Lower leg skin (tissue), 3 donors: Measurements from ENCODE around the gene CCDC88B.
"Not testable (repeated sequence)": the region's sequence is repeated elsewhere in the genome, so short reads cannot be mapped to it uniquely, and the experiment has no call there.

Experiments
- POLR2A ChIP-seq, 2 donors: fragments of 450-650 bp; IDR thresholded peaks; one replicate each; pipeline ENCODE4 v1.6.1; 2016 to 2017; ENCODE audit warnings: antibody characterized with exemption in 2 of 2, mild to moderate bottlenecking in 1 of 2, moderate library complexity in 1 of 2
- TF ChIP-seq, protein P1 (sequence below), 3 donors: fragments of 450-650 bp; IDR thresholded peaks; one replicate each; pipeline ENCODE4 v1.5.1; 2016; ENCODE audit warnings: antibody characterized with exemption in 3 of 3, mild to moderate bottlenecking in 3 of 3, moderate library complexity in 2 of 3

GRCh38 chr11:64315667-64316526 lies 24.1 kb upstream of the CCDC88B start:
- TF ChIP-seq, protein P1, sequence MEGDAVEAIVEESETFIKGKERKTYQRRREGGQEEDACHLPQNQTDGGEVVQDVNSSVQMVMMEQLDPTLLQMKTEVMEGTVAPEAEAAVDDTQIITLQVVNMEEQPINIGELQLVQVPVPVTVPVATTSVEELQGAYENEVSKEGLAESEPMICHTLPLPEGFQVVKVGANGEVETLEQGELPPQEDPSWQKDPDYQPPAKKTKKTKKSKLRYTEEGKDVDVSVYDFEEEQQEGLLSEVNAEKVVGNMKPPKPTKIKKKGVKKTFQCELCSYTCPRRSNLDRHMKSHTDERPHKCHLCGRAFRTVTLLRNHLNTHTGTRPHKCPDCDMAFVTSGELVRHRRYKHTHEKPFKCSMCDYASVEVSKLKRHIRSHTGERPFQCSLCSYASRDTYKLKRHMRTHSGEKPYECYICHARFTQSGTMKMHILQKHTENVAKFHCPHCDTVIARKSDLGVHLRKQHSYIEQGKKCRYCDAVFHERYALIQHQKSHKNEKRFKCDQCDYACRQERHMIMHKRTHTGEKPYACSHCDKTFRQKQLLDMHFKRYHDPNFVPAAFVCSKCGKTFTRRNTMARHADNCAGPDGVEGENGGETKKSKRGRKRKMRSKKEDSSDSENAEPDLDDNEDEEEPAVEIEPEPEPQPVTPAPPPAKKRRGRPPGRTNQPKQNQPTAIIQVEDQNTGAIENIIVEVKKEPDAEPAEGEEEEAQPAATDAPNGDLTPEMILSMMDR (IDR thresholded peaks at IDR 0.05), result not testable (repeated sequence)
- TF ChIP-seq POLR2A (IDR thresholded peaks at IDR 0.05), result not testable (repeated sequence)
